H9 (cell line): ENCODE data around the gene NR3C2. TPM values are rescaled to one million over a fixed set of nuclear protein-coding genes. Genes with fewer than 3 reads are reported as not detected.

Source experiments
- DNase-seq: peaks from one replicate; pipeline ENCODE4 v3.0.0-alpha.2; 2017
- H2AFZ ChIP-seq: one replicate; pipeline ENCODE4 v1.6.1; 2013; ENCODE audit warnings: mild to moderate bottlenecking, low read length, control low read depth, moderate library complexity
- H2AK5ac ChIP-seq: 2 replicates; pipeline ENCODE4 v1.6.1; 2013; ENCODE audit warnings: low read length, control low read depth, mixed read lengths; ENCODE audit not compliant: insufficient read length
- H2BK120ac ChIP-seq: one replicate; pipeline ENCODE4 v1.6.1; 2013; ENCODE audit warnings: low read depth, mild to moderate bottlenecking, low read length, control low read depth, inconsistent platforms; ENCODE audit not compliant: poor library complexity, severe bottlenecking
- H2BK12ac ChIP-seq: 2 replicates; pipeline ENCODE4 v1.6.1; 2013; ENCODE audit warnings: low read length, control low read depth, mixed read lengths, low read depth; ENCODE audit not compliant: insufficient read length
- H2BK15ac ChIP-seq: 2 replicates; pipeline ENCODE4 v1.6.1; 2013; ENCODE audit warnings: low read depth, low read length, control low read depth
- H2BK20ac ChIP-seq: one replicate; pipeline ENCODE4 v1.6.1; 2013; ENCODE audit warnings: low read depth, mild to moderate bottlenecking, low read length, control low read depth, inconsistent platforms; ENCODE audit not compliant: poor library complexity, severe bottlenecking
- H2BK5ac ChIP-seq: 2 replicates; pipeline ENCODE4 v1.6.1; 2013; ENCODE audit warnings: low read length, control low read depth, mixed read lengths; ENCODE audit not compliant: insufficient read length
- H3K14ac ChIP-seq: 2 replicates; pipeline ENCODE4 v1.6.1; 2013; ENCODE audit warnings: low read length, control low read depth; ENCODE audit not compliant: insufficient read depth
- H3K18ac ChIP-seq: 2 replicates; pipeline ENCODE4 v1.6.1; 2013; ENCODE audit warnings: low read depth, mild to moderate bottlenecking, mixed read lengths, low read length, control low read depth; ENCODE audit not compliant: insufficient read length
- H3K23ac ChIP-seq: 2 replicates; pipeline ENCODE4 v1.6.1; 2013; ENCODE audit warnings: low read length, control low read depth, mixed read lengths, low read depth; ENCODE audit not compliant: insufficient read length
- H3K23me2 ChIP-seq: 2 replicates; pipeline ENCODE4 v1.6.1; 2013; ENCODE audit warnings: low read depth, mild to moderate bottlenecking, mixed read lengths, low read length, control low read depth; ENCODE audit not compliant: insufficient read length, poor library complexity, severe bottlenecking
- H3K27ac ChIP-seq: 2 replicates; pipeline ENCODE4 v1.5.1; 2013; ENCODE audit warnings: low read length, control low read depth, mixed read lengths, low read depth; ENCODE audit not compliant: insufficient read length
- H3K27me3 ChIP-seq: 2 replicates; pipeline ENCODE4 v1.6.1; 2013; ENCODE audit warnings: low read length, control low read depth, inconsistent platforms; ENCODE audit not compliant: insufficient read depth
- H3K4ac ChIP-seq: 2 replicates; pipeline ENCODE4 v1.6.1; 2013; ENCODE audit warnings: low read depth, mild to moderate bottlenecking, control low read depth, inconsistent platforms, low read length, moderate library complexity
- H3K4me1 ChIP-seq: 2 replicates; pipeline ENCODE4 v1.6.1; 2013; ENCODE audit warnings: low read length, control low read depth, inconsistent platforms; ENCODE audit not compliant: insufficient read depth
- H3K4me2 ChIP-seq: 2 replicates; pipeline ENCODE4 v1.6.1; 2013; ENCODE audit warnings: low read length, control low read depth, mixed read lengths; ENCODE audit not compliant: insufficient read length, insufficient read depth
- H3K56ac ChIP-seq: 2 replicates; pipeline ENCODE4 v1.6.1; 2013; ENCODE audit warnings: low read depth, mild to moderate bottlenecking, mixed read lengths, low read length, control low read depth; ENCODE audit not compliant: insufficient read length
- H3K79me1 ChIP-seq: 2 replicates; pipeline ENCODE4 v1.6.1; 2013; ENCODE audit warnings: low read depth, mild to moderate bottlenecking, moderate library complexity, low read length, control low read depth, inconsistent platforms; ENCODE audit not compliant: insufficient read depth, poor library complexity, severe bottlenecking
- H3K79me2 ChIP-seq: 2 replicates; pipeline ENCODE4 v1.6.1; 2013; ENCODE audit warnings: low read length, control low read depth, inconsistent platforms; ENCODE audit not compliant: insufficient read depth
- H3K9ac ChIP-seq: 2 replicates; pipeline ENCODE4 v1.6.1; 2013; ENCODE audit warnings: low read length, control low read depth, mixed read lengths; ENCODE audit not compliant: insufficient read length; ENCODE audit errors: extremely low read depth
- H3K9me3 ChIP-seq: one replicate; pipeline ENCODE4 v1.6.1; 2013; ENCODE audit warnings: low read depth, low read length, inconsistent platforms; ENCODE audit not compliant: control insufficient read depth
- H3T11ph ChIP-seq: one replicate; pipeline ENCODE4 v1.6.1; 2013; ENCODE audit warnings: mild to moderate bottlenecking, low read length, control low read depth, inconsistent platforms
- H4K20me1 ChIP-seq: one replicate; pipeline ENCODE4 v1.6.1; 2013; ENCODE audit not compliant: control insufficient read depth, insufficient read length, insufficient read depth
- H4K5ac ChIP-seq: 2 replicates; pipeline ENCODE4 v1.6.1; 2013; ENCODE audit warnings: low read depth, mild to moderate bottlenecking, mixed read lengths, low read length, control low read depth; ENCODE audit not compliant: insufficient read length
- H4K8ac ChIP-seq: replicated peaks from 2 replicates; pipeline ENCODE4 v1.6.1; 2013; ENCODE audit warnings: low read length, control low read depth, mixed read lengths, low read depth; ENCODE audit not compliant: insufficient read length
- H4K91ac ChIP-seq: 2 replicates; pipeline ENCODE4 v1.6.1; 2013; ENCODE audit warnings: low read depth, mild to moderate bottlenecking, moderate library complexity, mixed read lengths, low read length, control low read depth; ENCODE audit not compliant: insufficient read length
- H3K27ac Mint-ChIP-seq, 3 experiments: 2 replicates in 2 of 3; 3 replicates in 1 of 3; pipeline ENCODE4 v1.8.0; 2020 to 2021; ENCODE audit warnings: mixed read lengths in 3 of 3, mild to moderate bottlenecking in 1 of 3, moderate library complexity in 1 of 3
- H3K27me3 Mint-ChIP-seq: 2 replicates; pipeline ENCODE4 v1.8.0; 2021; ENCODE audit warnings: low read depth, mild to moderate bottlenecking, moderate library complexity, mixed read lengths
- H3K36me3 Mint-ChIP-seq, 3 experiments: 2 replicates in 2 of 3; 3 replicates in 1 of 3; pipeline ENCODE4 v1.8.0; 2020 to 2021; ENCODE audit warnings: low read depth in 3 of 3, mixed read lengths in 3 of 3; ENCODE audit not compliant: insufficient read depth in 1 of 3
- H3K4me1 Mint-ChIP-seq, 2 experiments: 2 replicates each; pipeline ENCODE4 v1.8.0; 2020; ENCODE audit warnings: mixed read lengths in 2 of 2
- H3K4me3 Mint-ChIP-seq, 2 experiments: 2 replicates in 1 of 2; 3 replicates in 1 of 2; pipeline ENCODE4 v1.8.0; 2020 to 2021; ENCODE audit warnings: mild to moderate bottlenecking in 2 of 2, mixed read lengths in 2 of 2, moderate library complexity in 1 of 2
- H3K9me3 Mint-ChIP-seq, 2 experiments: 2 replicates in 1 of 2; 3 replicates in 1 of 2; pipeline ENCODE4 v1.8.0; 2020; ENCODE audit warnings: mild to moderate bottlenecking in 2 of 2, mixed read lengths in 2 of 2, moderate library complexity in 1 of 2
- WGBS: extraction: QIAGEN DNeasy Blood & Tissue Kit; methylation state at CpG from one replicate; pipeline ENCODE4 v1.1.7; 2013; ENCODE audit warnings: missing lambda C conversion rate, low lambda C conversion rate, mixed read lengths; ENCODE audit not compliant: insufficient read length; ENCODE audit errors: extremely low coverage; 5-methylcytosine and 5-hydroxymethylcytosine counted together
- total RNA-seq: library from RNA; stranded (reverse); gene quantifications from 2 replicates; pipeline ENCODE4 v1.2.1, GENCODE V29; 2021
- TF ChIP-seq, protein P1 (sequence below): fragments of 200-600 bp; sonication (generic); conservative IDR thresholded peaks from 3 replicates; pipeline ENCODE4 v1.8.0; 2021; ENCODE audit warnings: antibody characterized with exemption, mild to moderate bottlenecking

Gene NR3C2
- total RNA-seq, 1 experiment from 2014 or later = 1.4 TPM

DNA sequence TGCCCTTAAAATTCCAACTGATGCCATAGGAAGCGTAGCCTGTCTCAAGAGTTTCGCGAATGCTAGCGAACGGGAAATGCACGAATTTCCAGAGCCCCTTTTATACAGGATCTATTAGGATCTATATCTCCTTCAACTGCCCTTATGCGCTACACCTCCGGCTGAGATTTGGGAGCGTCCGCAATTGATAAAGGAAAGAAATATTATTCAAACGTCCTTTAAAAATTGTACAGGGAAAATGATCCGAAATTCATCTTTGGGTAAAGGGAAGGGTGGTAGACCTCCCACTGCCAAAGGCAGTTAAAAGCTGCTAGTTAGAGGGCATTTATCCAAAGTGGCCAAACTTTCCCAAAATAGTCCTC, 609 bp downstream of the NR3C2 start:
- Histone ChIP-seq H4K20me1 (no peaks in the 10 kb centered on the region), H3T11ph (no peak overlapping the region), H3K23me2 (peaks cover 31% of the 10 kb centered on the region), H2BK5ac (no peak overlapping the region), H2BK120ac (no peak overlapping the region), H3K18ac (no peak overlapping the region), H3K9me3 (no peaks in the 10 kb centered on the region), H3K4me2 (peak overlapping the region; percentile 91), H3K4ac (no peak overlapping the region), H3K27me3 (peaks cover 10% of the 10 kb centered on the region; the same call in 1 of the 2 replicates), H2AFZ (no peak overlapping the region), H4K91ac (no peak overlapping the region), H3K56ac (no peak overlapping the region), H3K79me1 (no peaks in the 10 kb centered on the region), H2BK20ac (no peak overlapping the region), H3K4me1 (no peaks in the 10 kb centered on the region; the same call in 1 of the 2 replicates), H3K27ac (no peak overlapping the region), H2BK15ac (no peak overlapping the region), H2AK5ac (no peak overlapping the region), H3K79me2 (no peaks in the 10 kb centered on the region), H3K23ac (no peak overlapping the region), H4K5ac (no peak overlapping the region), H4K8ac (no peak overlapping the region), H3K14ac (no peak overlapping the region), H2BK12ac (no peak overlapping the region), H3K9ac (peak overlapping the region; percentile 29)
- WGBS = no CpG with 5 or more reads among the region's 12 CpGs
- Mint-ChIP-seq H3K27me3 (peaks cover 51% of the 10 kb centered on the region), H3K4me1 (peaks cover 26 to 30% of the 10 kb centered on the region in 2 experiments), H3K9me3 (no peaks in the 10 kb centered on the region; a peak in 1 of 5 replicates), H3K4me3 (peak overlapping the region; percentile 89 to 96), H3K27ac (no peak overlapping the region; a peak in 1 of 7 replicates), H3K36me3 (no peaks in the 10 kb centered on the region; a peak in 1 of 7 replicates)
- no peak for DNase-seq
- TF ChIP-seq, protein P1, sequence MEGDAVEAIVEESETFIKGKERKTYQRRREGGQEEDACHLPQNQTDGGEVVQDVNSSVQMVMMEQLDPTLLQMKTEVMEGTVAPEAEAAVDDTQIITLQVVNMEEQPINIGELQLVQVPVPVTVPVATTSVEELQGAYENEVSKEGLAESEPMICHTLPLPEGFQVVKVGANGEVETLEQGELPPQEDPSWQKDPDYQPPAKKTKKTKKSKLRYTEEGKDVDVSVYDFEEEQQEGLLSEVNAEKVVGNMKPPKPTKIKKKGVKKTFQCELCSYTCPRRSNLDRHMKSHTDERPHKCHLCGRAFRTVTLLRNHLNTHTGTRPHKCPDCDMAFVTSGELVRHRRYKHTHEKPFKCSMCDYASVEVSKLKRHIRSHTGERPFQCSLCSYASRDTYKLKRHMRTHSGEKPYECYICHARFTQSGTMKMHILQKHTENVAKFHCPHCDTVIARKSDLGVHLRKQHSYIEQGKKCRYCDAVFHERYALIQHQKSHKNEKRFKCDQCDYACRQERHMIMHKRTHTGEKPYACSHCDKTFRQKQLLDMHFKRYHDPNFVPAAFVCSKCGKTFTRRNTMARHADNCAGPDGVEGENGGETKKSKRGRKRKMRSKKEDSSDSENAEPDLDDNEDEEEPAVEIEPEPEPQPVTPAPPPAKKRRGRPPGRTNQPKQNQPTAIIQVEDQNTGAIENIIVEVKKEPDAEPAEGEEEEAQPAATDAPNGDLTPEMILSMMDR = no peak
